H1 (cell line): ENCODE results near the gene UBP1.

Experiments
- BCL11A ChIP-seq, 2 experiments: IDR thresholded peaks; one replicate each; pipeline ENCODE4 v1.6.1; 2011; ENCODE audit warnings: low read depth in 2 of 2, low read length in 2 of 2, mild to moderate bottlenecking in 2 of 2
- CTCF ChIP-seq, 3 experiments: IDR thresholded peaks; 1 replicate in 2 of 3; 2 replicates in 1 of 3; pipeline versions ENCODE4 v1.5.1 to v1.6.1; 2011; ENCODE audit warnings: low read length in 3 of 3, mild to moderate bottlenecking in 3 of 3, inconsistent platforms in 2 of 3, low read depth in 1 of 3, moderate library complexity in 1 of 3; ENCODE audit not compliant: insufficient read depth in 1 of 3; ENCODE audit errors: control extremely low read depth in 1 of 3
- EP300 ChIP-seq, 2 experiments: IDR thresholded peaks; 1 replicate in 1 of 2; 2 replicates in 1 of 2; pipeline ENCODE4 v1.6.1; 2011 to 2012; ENCODE audit warnings: low read depth in 2 of 2, low read length in 2 of 2, mild to moderate bottlenecking in 2 of 2, borderline replicate concordance in 1 of 2, inconsistent platforms in 1 of 2, moderate library complexity in 1 of 2
- EZH2 ChIP-seq: fragments of 200-600 bp; sonication (generic); IDR thresholded peaks from 2 replicates; pipeline ENCODE4 v1.7.1; 2012; ENCODE audit warnings: low read depth, mild to moderate bottlenecking, moderate library complexity, low read length, inconsistent platforms; ENCODE audit not compliant: severe bottlenecking
- POLR2A ChIP-seq, 2 experiments: IDR thresholded peaks; 1 replicate in 1 of 2; 2 replicates in 1 of 2; pipeline ENCODE4 v1.6.1; 2011; ENCODE audit warnings: low read depth in 2 of 2, low read length in 2 of 2, mild to moderate bottlenecking in 2 of 2; ENCODE audit errors: control extremely low read depth in 1 of 2
- RAD21 ChIP-seq, 2 experiments: IDR thresholded peaks in 1 of 2; conservative IDR thresholded peaks in 1 of 2; 2 replicates each; pipeline ENCODE4 v1.6.1; 2011; ENCODE audit warnings: low read depth in 2 of 2, low read length in 2 of 2, improper control_type of control experiment in 1 of 2, inconsistent platforms in 1 of 2, mild to moderate bottlenecking in 1 of 2, moderate library complexity in 1 of 2
- TF ChIP-seq, protein P1 (sequence below): IDR thresholded peaks from 2 replicates; pipeline ENCODE4 v1.6.1; 2011; ENCODE audit warnings: low read depth, mild to moderate bottlenecking, low read length; ENCODE audit not compliant: insufficient read depth

DNA sequence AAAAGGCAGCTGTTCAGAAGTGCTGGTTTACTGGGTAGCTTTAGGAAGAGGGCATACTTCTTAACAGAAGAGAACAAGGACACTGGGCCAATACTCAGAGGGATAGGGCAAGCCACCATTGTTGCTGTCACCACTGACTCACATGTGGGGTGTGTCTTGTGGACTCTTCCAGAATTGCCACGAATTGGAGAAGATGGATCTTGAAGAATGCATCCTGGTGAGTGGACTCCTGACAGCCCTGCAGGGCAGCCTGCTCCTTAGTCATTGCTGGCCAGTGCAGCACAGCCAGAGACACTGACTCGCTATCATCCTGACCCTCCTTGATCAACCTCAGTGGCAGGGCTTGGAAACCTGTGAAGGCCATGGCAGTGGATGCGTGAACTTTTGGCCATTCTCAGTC, 62.3 kb downstream of the UBP1 start:
- no peak for TF ChIP-seq POLR2A (IDR thresholded peaks at IDR 0.05; ENCODE audit: control extremely low read depth in 1 of 2, low read depth in 2 of 2, low read length in 2 of 2)
- no peak for TF ChIP-seq EP300 (IDR thresholded peaks at IDR 0.05; ENCODE audit: borderline replicate concordance in 1 of 2, low read depth in 2 of 2, low read length in 2 of 2)
- TF ChIP-seq BCL11A (IDR thresholded peaks at IDR 0.05; ENCODE audit: low read depth in 2 of 2, low read length in 2 of 2): no peak
- TF ChIP-seq RAD21 (IDR thresholded peaks at IDR 0.05 in 1 of 2, conservative IDR thresholded peaks at IDR 0.05 in 1 of 2; ENCODE audit: low read depth in 2 of 2, low read length in 2 of 2): no peak
- TF ChIP-seq CTCF (IDR thresholded peaks at IDR 0.05; ENCODE audit: control extremely low read depth in 1 of 3, insufficient read depth in 1 of 3, low read depth in 1 of 3, low read length in 3 of 3): no peak
- TF ChIP-seq EZH2: no peak
- TF ChIP-seq, protein P1, sequence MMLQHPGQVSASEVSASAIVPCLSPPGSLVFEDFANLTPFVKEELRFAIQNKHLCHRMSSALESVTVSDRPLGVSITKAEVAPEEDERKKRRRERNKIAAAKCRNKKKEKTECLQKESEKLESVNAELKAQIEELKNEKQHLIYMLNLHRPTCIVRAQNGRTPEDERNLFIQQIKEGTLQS: no peak
